ENCODE results near the gene LHPP.

Gene LHPP

GRCh38 chr10:124458889-124459288 is 2.7 kb upstream of the LHPP start:
- H3K79me2 ChIP-seq (ENCODE audit: control insufficient read depth, low read length), result no peaks in the 10 kb centered on the region

GRCh38 chr10:124459395-124459794 is 2.2 kb upstream of the LHPP start:
- Histone ChIP-seq H3K4me1 (ENCODE audit: control insufficient read depth, low read length) (peaks cover 12% of the 10 kb centered on the region), H3K36me3 (ENCODE audit: control insufficient read depth, low read length) (no peaks in the 10 kb centered on the region), H3K9me3 (ENCODE audit: control insufficient read depth, insufficient read depth, low read length) (no peaks in the 10 kb centered on the region), H3K4me3 (ENCODE audit: low read length) (no peak overlapping the region), H4K20me1 (ENCODE audit: control insufficient read depth, insufficient read depth, low read depth, low read length) (no peaks in the 10 kb centered on the region), H3K27me3 (ENCODE audit: control insufficient read depth, low read length) (peaks cover 27% of the 10 kb centered on the region), H3K27ac (ENCODE audit: low read depth, low read length) (no peak overlapping the region), H3K9me2 (replicated peaks; ENCODE audit: control insufficient read depth, low read length) (no peaks in the 10 kb centered on the region), H3K4me2 (ENCODE audit: low read length) (no peak overlapping the region), H3K79me2 (ENCODE audit: control insufficient read depth, low read length) (no peaks in the 10 kb centered on the region), H3F3A (ENCODE audit: control insufficient read depth, insufficient read depth) (no peaks in the 10 kb centered on the region)
- TF ChIP-seq EZH2phosphoT487 (IDR thresholded peaks at IDR 0.05; ENCODE audit: borderline replicate concordance, low read length) (no peak), CTCF (IDR thresholded peaks at IDR 0.05; ENCODE audit: low read depth, low read length, poor library complexity, severe bottlenecking) (no peak)

More at GRCh38 chr10:124458889-124459288, 2.7 kb upstream of the LHPP start:
- Histone ChIP-seq H3K36me3 (ENCODE audit: control insufficient read depth, low read length) (no peaks in the 10 kb centered on the region), H3K9me2 (replicated peaks; ENCODE audit: control insufficient read depth, low read length) (no peaks in the 10 kb centered on the region), H3K4me2 (ENCODE audit: low read length) (no peak overlapping the region), H3K4me1 (ENCODE audit: control insufficient read depth, low read length) (peaks cover 9% of the 10 kb centered on the region), H3K27ac (ENCODE audit: low read depth, low read length) (no peak overlapping the region), H3K9me3 (ENCODE audit: control insufficient read depth, insufficient read depth, low read length) (no peaks in the 10 kb centered on the region), H3F3A (ENCODE audit: control insufficient read depth, insufficient read depth) (no peaks in the 10 kb centered on the region), H4K20me1 (ENCODE audit: control insufficient read depth, insufficient read depth, low read depth, low read length) (no peaks in the 10 kb centered on the region), H3K27me3 (ENCODE audit: control insufficient read depth, low read length) (peaks cover 32% of the 10 kb centered on the region), H3K4me3 (ENCODE audit: low read length) (no peak overlapping the region)
- TF ChIP-seq EZH2phosphoT487 (IDR thresholded peaks at IDR 0.05; ENCODE audit: borderline replicate concordance, low read length) (no peak), CTCF (IDR thresholded peaks at IDR 0.05; ENCODE audit: low read depth, low read length, poor library complexity, severe bottlenecking) (no peak)

GRCh38 chr10:124460144-124460543 is 1.5 kb upstream of the LHPP start:
- Histone ChIP-seq H3K4me3 (ENCODE audit: low read length) (no peak overlapping the region), H3K27me3 (ENCODE audit: control insufficient read depth, low read length) (peaks cover 20% of the 10 kb centered on the region), H3K4me2 (ENCODE audit: low read length) (no peak overlapping the region), H3K27ac (ENCODE audit: low read depth, low read length) (no peak overlapping the region), H3K9me2 (replicated peaks; ENCODE audit: control insufficient read depth, low read length) (no peaks in the 10 kb centered on the region), H3K36me3 (ENCODE audit: control insufficient read depth, low read length) (no peaks in the 10 kb centered on the region), H4K20me1 (ENCODE audit: control insufficient read depth, insufficient read depth, low read depth, low read length) (no peaks in the 10 kb centered on the region), H3K9me3 (ENCODE audit: control insufficient read depth, insufficient read depth, low read length) (no peaks in the 10 kb centered on the region), H3F3A (ENCODE audit: control insufficient read depth, insufficient read depth) (no peaks in the 10 kb centered on the region), H3K4me1 (ENCODE audit: control insufficient read depth, low read length) (peaks cover 19% of the 10 kb centered on the region), H3K79me2 (ENCODE audit: control insufficient read depth, low read length) (no peaks in the 10 kb centered on the region)
- no peak for TF ChIP-seq EZH2phosphoT487 (IDR thresholded peaks at IDR 0.05; ENCODE audit: borderline replicate concordance, low read length)
- no peak for TF ChIP-seq CTCF (IDR thresholded peaks at IDR 0.05; ENCODE audit: low read depth, low read length, poor library complexity, severe bottlenecking)

- H3K9me3 ChIP-seq (ENCODE audit: control insufficient read depth, insufficient read depth, low read length), result no peaks in the 10 kb centered on the region
- TF ChIP-seq CTCF (IDR thresholded peaks at IDR 0.05; ENCODE audit: low read depth, low read length, poor library complexity, severe bottlenecking) (no peak), EZH2phosphoT487 (IDR thresholded peaks at IDR 0.05; ENCODE audit: borderline replicate concordance, low read length) (no peak)
- peaks cover 31% of the 10 kb centered on the region for H3K4me1 ChIP-seq (ENCODE audit: control insufficient read depth, low read length)
- no peaks in the 10 kb centered on the region for H3K79me2 ChIP-seq (ENCODE audit: control insufficient read depth, low read length)
- no peaks in the 10 kb centered on the region for H3K36me3 ChIP-seq (ENCODE audit: control insufficient read depth, low read length)
- H3F3A ChIP-seq (ENCODE audit: control insufficient read depth, insufficient read depth), result no peaks in the 10 kb centered on the region
- peak overlapping the region; percentile 79 for H3K4me3 ChIP-seq (ENCODE audit: low read length)
- H3K4me2 ChIP-seq (ENCODE audit: low read length), result peak overlapping the region; percentile 86
- no peak overlapping the region for H3K27ac ChIP-seq (ENCODE audit: low read depth, low read length)
- H3K9me2 ChIP-seq (replicated peaks; ENCODE audit: control insufficient read depth, low read length), result no peaks in the 10 kb centered on the region
- H3K27me3 ChIP-seq (ENCODE audit: control insufficient read depth, low read length), result peaks cover 7% of the 10 kb centered on the region; the same call in 1 of the 2 replicates
- no peaks in the 10 kb centered on the region for H4K20me1 ChIP-seq (ENCODE audit: control insufficient read depth, insufficient read depth, low read depth, low read length)
These were observed 699 bp downstream of the LHPP start for GRCh38 chr10:124462348-124462695.
